AG04450 (cell line): Measurements from ENCODE around the gene DOLPP1. TPM values are rescaled to one million over a fixed set of nuclear protein-coding genes. Genes with fewer than 3 reads are reported as not detected.

Experiments
- CTCF ChIA-PET: fragments of 300-600, 350-600 bp; formaldehyde crosslinking; extraction: SDS; loops from one replicate; lab custom pipeline; 2022; ENCODE audit warnings: antibody characterized with exemption, inconsistent platforms; lab: Charles Lee
- POLR2A ChIA-PET: fragments of 350-600 bp; formaldehyde crosslinking; extraction: SDS; loops from one replicate; lab custom pipeline; 2021; ENCODE audit warnings: antibody characterized with exemption, inconsistent platforms; lab: Yijun Ruan, JAX
- DNase-seq: peaks from one replicate; pipeline ENCODE4 v3.0.0-alpha.2; 2011; ENCODE audit warnings: low read depth, low spot score
- H3K27ac ChIP-seq: one replicate; pipeline ENCODE4 v1.5.1; 2012; ENCODE audit warnings: low read depth, low read length, control low read depth
- H3K27me3 ChIP-seq: one replicate; pipeline ENCODE4 v1.6.0; 2012; ENCODE audit warnings: low read length; ENCODE audit not compliant: control insufficient read depth, insufficient read depth
- H3K4me3 ChIP-seq: 2 replicates; pipeline ENCODE4 v1.5.1; 2011; ENCODE audit warnings: mild to moderate bottlenecking, low read depth, low read length, control low read depth
- H3K9me3 ChIP-seq: 2 replicates; pipeline ENCODE4 v1.5.1; 2012; ENCODE audit warnings: low read length; ENCODE audit not compliant: control insufficient read depth, insufficient read depth
- CTCF ChIP-seq: IDR thresholded peaks from 2 replicates; pipeline ENCODE4 v1.5.1; 2011; ENCODE audit warnings: low read depth, low read length, control low read depth, inconsistent platforms
- polyA plus RNA-seq: library from polyadenylated mRNA; depleted of rRNA; stranded (reverse); fragments of >200 nt; gene quantifications from 2 replicates; pipeline ENCODE4 v1.2.3, GENCODE V29; 2011

Gene DOLPP1
- polyA plus RNA-seq, 1 experiment, result 11.9 TPM

- Histone ChIP-seq H3K9me3 (no peaks in the 10 kb centered on the region; the same call in 1 of the 2 replicates), H3K27ac (no peak overlapping the region), H3K27me3 (no peaks in the 10 kb centered on the region), H3K4me3 (no peak overlapping the region)
- no peak for TF ChIP-seq CTCF
- CTCF ChIA-PET, result no interaction called here
- DNase-seq, result no peak
- POLR2A ChIA-PET, result no interaction called here
These were observed 10.0 kb upstream of the DOLPP1 start for GRCh38 chr9:129070696-129071525.

GRCh38 chr9:129071526-129072126 is 9.3 kb upstream of the DOLPP1 start:
- H3K4me3 ChIP-seq, result no peak overlapping the region
- no peak overlapping the region for H3K27ac ChIP-seq
- DNase-seq, result no peak
- POLR2A ChIA-PET, result no interaction called here
- CTCF ChIA-PET, result no interaction called here
- no peak for TF ChIP-seq CTCF
- no peaks in the 10 kb centered on the region for H3K27me3 ChIP-seq
- no peaks in the 10 kb centered on the region; the same call in 1 of the 2 replicates for H3K9me3 ChIP-seq

- ChIA-PET POLR2A (no interaction called here), CTCF (no interaction called here)
- H3K27ac ChIP-seq, result no peak overlapping the region
- TF ChIP-seq CTCF, result no peak
- DNase-seq, result no peak
- no peaks in the 10 kb centered on the region for H3K27me3 ChIP-seq
- no peak overlapping the region for H3K4me3 ChIP-seq
- H3K9me3 ChIP-seq, result no peaks in the 10 kb centered on the region; the same call in 1 of the 2 replicates
These were observed 8.7 kb upstream of the DOLPP1 start for GRCh38 chr9:129072171-129072570.

GRCh38 chr9:129073404-129073803 is 7.5 kb upstream of the DOLPP1 start:
- Histone ChIP-seq H3K27ac (no peak overlapping the region), H3K4me3 (no peak overlapping the region), H3K9me3 (no peaks in the 10 kb centered on the region), H3K27me3 (no peaks in the 10 kb centered on the region)
- TF ChIP-seq CTCF, result no peak
- DNase-seq, result no peak
- POLR2A ChIA-PET, result interaction anchor here (0.7 kb wide), 2 partner anchors 19 to 33 kb away, joined by 3 read pairs; no protein-coding TSS in a partner anchor
- CTCF ChIA-PET, result interaction anchor here (0.7 kb wide), 1 partner anchor 21 kb away, joined by 4 read pairs; no protein-coding TSS in a partner anchor

- Histone ChIP-seq H3K27me3 (no peaks in the 10 kb centered on the region), H3K4me3 (no peak overlapping the region), H3K27ac (no peak overlapping the region), H3K9me3 (no peaks in the 10 kb centered on the region)
- POLR2A ChIA-PET, result interaction anchor here (0.7 kb wide), 1 partner anchor 34 kb away, joined by 3 read pairs; no protein-coding TSS in a partner anchor
- TF ChIP-seq CTCF, result no peak
- CTCF ChIA-PET, result interaction anchor here (0.7 kb wide), 1 partner anchor 22 kb away, joined by 4 read pairs; no protein-coding TSS in a partner anchor
- no peak for DNase-seq
These were observed 6.8 kb upstream of the DOLPP1 start for GRCh38 chr9:129074106-129074505.
